MM.1S (cell line): ENCODE data around the gene BAG1.

ENCODE experiments used
- DNase-seq: peaks from one replicate; pipeline ENCODE4 v3.0.0-alpha.2; 2015
- H2AFZ ChIP-seq: fragments of 300-600 bp; sonication (generic); 2 replicates; pipeline ENCODE4 v1.6.0; 2016; ENCODE audit warnings: antibody characterized with exemption, low read length
- H3F3A ChIP-seq: fragments of 300-600 bp; sonication (generic); 2 replicates; pipeline ENCODE4 v1.6.1; 2016; ENCODE audit warnings: mild to moderate bottlenecking, antibody characterized with exemption, low read length, moderate library complexity, mixed read lengths; ENCODE audit not compliant: insufficient read depth
- H3K27ac ChIP-seq: fragments of 300-600 bp; sonication (generic); 2 replicates; pipeline ENCODE4 v1.5.1; 2016; ENCODE audit warnings: mild to moderate bottlenecking, low read length
- H3K27me3 ChIP-seq: fragments of 300-600 bp; sonication (generic); replicated peaks from 2 replicates; pipeline ENCODE4 v1.6.0; 2016; ENCODE audit warnings: low read length; ENCODE audit not compliant: insufficient read depth
- H3K36me3 ChIP-seq: fragments of 300-600 bp; sonication (generic); replicated peaks from 2 replicates; pipeline ENCODE4 v1.6.1; 2016; ENCODE audit warnings: mild to moderate bottlenecking, low read length, mixed read lengths; ENCODE audit not compliant: insufficient read depth
- H3K4me1 ChIP-seq: fragments of 300-600 bp; sonication (generic); 2 replicates; pipeline ENCODE4 v1.6.1; 2016; ENCODE audit warnings: low read length, mixed read lengths
- H3K4me2 ChIP-seq: fragments of 300-600 bp; sonication (generic); 2 replicates; pipeline ENCODE4 v1.6.0; 2016; ENCODE audit warnings: low read depth, low read length
- H3K4me3 ChIP-seq: fragments of 300-600 bp; sonication (generic); 2 replicates; pipeline ENCODE4 v1.5.1; 2016; ENCODE audit warnings: low read length, mixed read lengths
- H3K79me2 ChIP-seq: fragments of 300-600 bp; sonication (generic); 2 replicates; pipeline ENCODE4 v1.6.1; 2016; ENCODE audit warnings: mixed run types, low read length, mixed read lengths
- H3K9ac ChIP-seq: fragments of 300-600 bp; sonication (generic); 2 replicates; pipeline ENCODE4 v1.6.1; 2016; ENCODE audit warnings: low read length, mixed read lengths
- H3K9me2 ChIP-seq: fragments of 300-600 bp; sonication (generic); replicated peaks from 2 replicates; pipeline ENCODE4 v1.6.1; 2016; ENCODE audit warnings: mild to moderate bottlenecking, low read length, mixed read lengths; ENCODE audit not compliant: insufficient read depth
- H3K9me3 ChIP-seq: fragments of 300-600 bp; sonication (generic); replicated peaks from 2 replicates; pipeline ENCODE4 v1.6.1; 2016; ENCODE audit warnings: mild to moderate bottlenecking, low read length, mixed read lengths; ENCODE audit not compliant: insufficient read depth
- H4K20me1 ChIP-seq: fragments of 300-600 bp; sonication (generic); 2 replicates; pipeline ENCODE4 v1.6.1; 2016; ENCODE audit warnings: mild to moderate bottlenecking, low read length, moderate library complexity, mixed read lengths; ENCODE audit not compliant: insufficient read depth
- CTCF ChIP-seq: fragments of 300-600 bp; sonication (generic); IDR thresholded peaks from 2 replicates; pipeline ENCODE4 v1.5.1; 2016; ENCODE audit warnings: antibody characterized with exemption, low read length, mixed read lengths
- EZH2 ChIP-seq: fragments of 300-600 bp; sonication (generic); optimal IDR thresholded peaks from 2 replicates; pipeline ENCODE3; 2017; ENCODE audit warnings: low read depth, mild to moderate bottlenecking, antibody characterized with exemption, low read length, mixed read lengths
- EZH2phosphoT487 ChIP-seq: fragments of 300-600 bp; sonication (generic); IDR thresholded peaks from 2 replicates; pipeline ENCODE4 v1.6.1; 2018; ENCODE audit warnings: antibody characterized with exemption, low read length

BAG1 gene

GRCh38 chr9:33309903-33310302 lies 45.4 kb upstream of the BAG1 start:
- Histone ChIP-seq H3K9me2 (no peaks in the 10 kb centered on the region), H3K27ac (no peak overlapping the region), H3K4me1 (no peaks in the 10 kb centered on the region), H3K36me3 (peaks cover 14% of the 10 kb centered on the region), H2AFZ (no peak overlapping the region), H3K9ac (no peak overlapping the region), H3K4me2 (no peak overlapping the region), H4K20me1 (no peaks in the 10 kb centered on the region), H3K9me3 (no peaks in the 10 kb centered on the region), H3F3A (no peaks in the 10 kb centered on the region), H3K27me3 (no peaks in the 10 kb centered on the region), H3K4me3 (no peak overlapping the region), H3K79me2 (peaks cover 46% of the 10 kb centered on the region)
- no peak for TF ChIP-seq CTCF
- TF ChIP-seq EZH2, result no peak
- no peak for TF ChIP-seq EZH2phosphoT487
- DNase-seq, result no peak

DNA sequence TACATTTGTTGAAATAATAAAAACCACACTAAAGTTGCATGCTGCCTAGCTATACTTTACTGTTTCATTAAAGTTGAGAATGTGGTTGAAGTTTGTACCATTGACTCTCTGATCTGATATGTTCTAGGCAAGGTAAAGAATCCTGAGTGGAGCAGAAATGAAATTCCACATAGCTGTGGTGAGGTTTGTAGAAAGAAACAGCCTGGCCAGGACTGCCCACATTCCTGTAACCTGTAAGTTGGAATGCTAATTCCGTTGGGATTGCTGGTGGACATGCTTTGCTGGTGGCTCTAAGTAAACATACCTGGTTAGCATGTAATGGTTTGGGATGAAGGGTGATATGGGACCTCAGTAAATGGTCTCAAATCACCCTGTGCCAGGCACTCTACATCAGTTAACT lies 42.6 kb upstream of the BAG1 start:
- Histone ChIP-seq H4K20me1 (no peaks in the 10 kb centered on the region), H3K36me3 (peaks cover 17% of the 10 kb centered on the region), H3K4me1 (no peaks in the 10 kb centered on the region; the same call in 1 of the 2 replicates), H3F3A (no peaks in the 10 kb centered on the region), H3K9me2 (no peaks in the 10 kb centered on the region), H3K4me3 (no peak overlapping the region), H2AFZ (no peak overlapping the region), H3K27me3 (no peaks in the 10 kb centered on the region), H3K79me2 (peaks cover 67% of the 10 kb centered on the region), H3K9ac (no peak overlapping the region), H3K27ac (no peak overlapping the region), H3K4me2 (no peak overlapping the region), H3K9me3 (no peaks in the 10 kb centered on the region)
- TF ChIP-seq CTCF (no peak), EZH2 (no peak), EZH2phosphoT487 (no peak)
- no peak for DNase-seq

- Histone ChIP-seq H3K4me2 (no peak overlapping the region), H3K27me3 (no peaks in the 10 kb centered on the region), H3K9me3 (no peaks in the 10 kb centered on the region), H3F3A (no peaks in the 10 kb centered on the region), H3K9ac (no peak overlapping the region), H3K79me2 (peaks cover 71% of the 10 kb centered on the region), H3K4me3 (no peak overlapping the region), H4K20me1 (no peaks in the 10 kb centered on the region), H3K9me2 (no peaks in the 10 kb centered on the region), H3K27ac (no peak overlapping the region), H3K36me3 (peaks cover 13% of the 10 kb centered on the region; the same call in 1 of the 2 replicates), H2AFZ (no peak overlapping the region), H3K4me1 (no peaks in the 10 kb centered on the region; the same call in 1 of the 2 replicates)
- TF ChIP-seq CTCF, result no peak
- TF ChIP-seq EZH2phosphoT487, result no peak
- no peak for TF ChIP-seq EZH2
- no peak for DNase-seq
Observed at GRCh38 chr9:33306037-33306436, 41.5 kb upstream of the BAG1 start.

GRCh38 chr9:33304362-33304761 lies 39.9 kb upstream of the BAG1 start:
- no peaks in the 10 kb centered on the region for H3K27me3 ChIP-seq
- TF ChIP-seq CTCF, result no peak
- TF ChIP-seq EZH2phosphoT487, result no peak
- TF ChIP-seq EZH2, result no peak
- H3K36me3 ChIP-seq, result peaks cover 13% of the 10 kb centered on the region; the same call in 1 of the 2 replicates
- no peaks in the 10 kb centered on the region for H4K20me1 ChIP-seq
- no peak overlapping the region for H3K4me2 ChIP-seq
- DNase-seq, result no peak
- no peaks in the 10 kb centered on the region for H3F3A ChIP-seq
- H3K9me2 ChIP-seq, result no peaks in the 10 kb centered on the region
- H3K4me3 ChIP-seq, result no peak overlapping the region
- no peak overlapping the region for H2AFZ ChIP-seq
- H3K4me1 ChIP-seq, result peaks cover under 1% of the 10 kb centered on the region; the same call in 1 of the 2 replicates
- H3K9me3 ChIP-seq, result no peaks in the 10 kb centered on the region
- peaks cover 81% of the 10 kb centered on the region for H3K79me2 ChIP-seq
- H3K27ac ChIP-seq, result no peak overlapping the region
- no peak overlapping the region for H3K9ac ChIP-seq
